Fibroblast of peridontal ligament (primary cell): ENCODE results near the gene APOC4.
"Not testable (repeated sequence)": the region's sequence is repeated elsewhere in the genome, so short reads cannot be mapped to it uniquely, and the experiment has no call there.

Source experiments
- DNase-seq: peaks from one replicate; pipeline ENCODE4 v3.0.0-alpha.2; 2010; ENCODE audit errors: extremely low read depth

APOC4 gene

DNA sequence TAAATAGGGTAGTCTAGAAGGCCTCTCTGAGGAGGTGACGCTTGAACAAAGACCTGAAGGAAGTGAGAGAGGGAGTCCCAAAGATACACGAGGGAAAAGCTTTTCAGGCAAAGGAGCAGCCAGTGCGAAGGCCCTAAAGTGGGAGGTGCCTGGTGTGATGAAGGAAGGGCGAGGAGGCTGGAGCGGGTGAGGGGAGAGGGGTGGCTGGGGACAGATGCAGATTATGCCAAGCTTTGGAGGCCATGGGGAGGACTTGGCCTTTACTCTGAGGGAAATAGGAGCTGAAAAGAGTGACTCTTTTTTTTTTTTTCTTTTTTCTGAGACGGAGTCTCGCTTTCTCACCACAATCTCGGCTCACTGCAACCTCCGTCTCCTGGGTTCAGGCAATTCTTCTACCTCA, 16.1 kb downstream of the APOC4 start:
- DNase-seq = no peak

- no peak for DNase-seq
Measured at GRCh38 chr19:44959691-44960090, 17.7 kb downstream of the APOC4 start.

- no peak for DNase-seq
Measured at GRCh38 chr19:44960906-44961728, 19.1 kb downstream of the APOC4 start.

DNA sequence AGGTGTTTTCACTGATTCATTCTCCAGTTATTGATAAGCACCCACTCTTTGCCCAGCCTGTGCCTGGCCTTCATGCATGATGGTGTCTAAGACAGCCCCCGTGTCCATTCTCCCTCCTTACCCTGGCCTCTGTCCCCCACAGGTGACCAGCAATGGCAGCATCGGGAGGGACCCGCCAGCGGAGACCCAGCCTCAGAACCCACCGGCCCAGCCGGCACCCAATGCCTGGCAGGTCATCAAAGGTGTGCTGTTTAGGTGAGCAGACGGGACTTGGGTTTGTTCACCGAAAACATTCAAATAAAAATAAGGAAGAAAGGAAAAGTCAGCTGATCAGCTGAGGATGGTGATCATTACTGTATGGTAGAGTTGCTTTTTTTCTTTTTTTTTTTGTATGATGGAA, 19.8 kb downstream of the APOC4 start:
- DNase-seq = no peak

DNA sequence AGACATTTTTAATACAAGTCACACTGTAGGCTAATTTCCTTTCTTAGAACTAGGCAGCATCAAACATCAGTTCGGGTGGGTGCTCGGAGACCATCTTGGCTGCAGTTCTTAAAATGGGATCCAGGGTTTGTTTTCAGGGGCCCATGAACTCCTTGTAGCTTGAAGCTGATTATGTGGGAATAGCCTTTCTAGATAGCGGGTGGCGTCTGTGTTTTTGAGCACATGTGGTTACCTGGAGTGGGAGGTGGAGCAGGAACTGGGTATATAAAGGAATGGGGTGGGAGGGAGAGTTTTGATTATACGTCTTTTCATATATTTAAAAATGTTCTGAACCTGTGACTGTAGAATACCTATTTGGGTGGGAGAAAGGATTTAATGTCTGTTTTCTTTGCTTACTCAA, 26.1 kb downstream of the APOC4 start:
- no peak for DNase-seq

GRCh38 chr19:44968670-44969069, 26.6 kb downstream of the APOC4 start:
- no peak for DNase-seq

GRCh38 chr19:44969437-44969836, 27.4 kb downstream of the APOC4 start:
- DNase-seq = no peak

- not testable (repeated sequence) for DNase-seq
Measured at GRCh38 chr19:44971451-44971850, 29.4 kb downstream of the APOC4 start.

DNA sequence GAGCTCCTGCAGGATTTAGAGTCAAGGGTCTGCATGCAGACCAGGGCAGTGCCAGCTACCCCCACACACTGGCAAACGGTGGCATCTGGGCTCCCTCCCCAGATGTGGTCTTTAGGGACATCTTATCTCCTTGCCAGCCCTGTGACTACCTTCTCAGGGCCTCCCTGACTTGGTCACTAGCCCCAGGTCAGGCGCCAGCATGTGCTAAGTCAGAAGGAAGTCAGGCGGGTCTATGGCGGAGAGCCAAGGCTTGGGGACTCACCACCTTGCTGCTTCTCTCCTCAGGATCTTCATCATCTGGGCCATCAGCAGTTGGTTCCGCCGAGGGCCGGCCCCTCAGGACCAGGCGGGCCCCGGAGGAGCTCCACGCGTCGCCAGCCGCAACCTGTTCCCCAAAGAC, 30.8 kb downstream of the APOC4 start:
- DNase-seq = no peak

DNA sequence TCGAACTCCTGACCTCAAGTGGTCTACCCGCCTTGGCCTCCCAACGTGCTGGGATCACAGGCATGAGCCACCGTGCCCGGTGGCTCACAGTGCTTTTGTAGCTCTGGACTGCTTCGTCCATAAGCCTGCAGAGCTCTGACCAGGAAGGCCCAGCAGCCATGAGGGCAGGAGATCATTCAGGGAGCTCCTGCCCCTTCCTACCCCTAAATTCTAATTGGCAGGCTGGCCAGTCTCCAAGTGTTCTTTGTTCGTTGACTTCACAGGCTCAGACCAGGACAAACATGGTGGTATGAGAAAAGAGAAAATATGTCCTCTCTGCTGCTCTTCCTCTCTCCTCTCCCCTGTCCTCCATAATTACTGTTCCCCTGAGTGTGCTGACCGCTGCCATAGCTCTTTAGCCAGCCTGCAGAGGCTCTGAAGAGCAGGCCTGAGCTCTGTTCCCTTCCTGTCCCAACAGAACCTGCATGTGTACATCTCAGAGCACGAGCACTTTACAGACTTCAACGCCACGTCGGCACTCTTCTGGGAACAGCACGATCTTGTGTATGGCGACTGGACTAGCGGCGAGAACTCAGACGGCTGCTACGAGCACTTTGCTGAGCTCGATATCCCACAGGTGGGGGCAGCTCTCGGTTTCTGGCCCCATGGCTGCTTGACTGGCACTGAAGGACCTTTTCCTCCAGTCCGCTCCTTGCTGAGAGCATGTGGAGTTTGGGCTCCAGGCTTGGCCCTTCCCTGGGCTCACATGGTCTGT, 32.1 kb downstream of the APOC4 start:
- no peak for DNase-seq

DNA sequence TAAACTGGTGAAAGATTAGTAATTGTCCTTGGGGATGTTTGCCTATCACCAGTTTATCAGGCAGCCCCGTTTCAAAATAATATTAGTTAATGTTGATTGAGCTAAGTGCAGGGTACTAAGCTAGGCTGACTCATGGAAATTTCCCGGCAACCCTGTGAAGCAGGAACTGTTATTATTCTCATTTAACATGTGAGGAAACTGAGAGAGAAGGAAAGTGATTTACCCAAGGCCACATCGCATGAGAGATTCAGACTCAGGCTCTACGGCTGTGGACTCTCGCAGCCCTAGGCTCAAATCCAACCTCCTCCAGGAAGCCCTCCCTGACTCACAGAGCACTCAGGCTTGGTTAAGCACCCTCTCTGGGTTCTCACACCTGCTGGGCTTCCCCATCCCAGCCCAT, 32.8 kb downstream of the APOC4 start:
- no peak for DNase-seq

DNA sequence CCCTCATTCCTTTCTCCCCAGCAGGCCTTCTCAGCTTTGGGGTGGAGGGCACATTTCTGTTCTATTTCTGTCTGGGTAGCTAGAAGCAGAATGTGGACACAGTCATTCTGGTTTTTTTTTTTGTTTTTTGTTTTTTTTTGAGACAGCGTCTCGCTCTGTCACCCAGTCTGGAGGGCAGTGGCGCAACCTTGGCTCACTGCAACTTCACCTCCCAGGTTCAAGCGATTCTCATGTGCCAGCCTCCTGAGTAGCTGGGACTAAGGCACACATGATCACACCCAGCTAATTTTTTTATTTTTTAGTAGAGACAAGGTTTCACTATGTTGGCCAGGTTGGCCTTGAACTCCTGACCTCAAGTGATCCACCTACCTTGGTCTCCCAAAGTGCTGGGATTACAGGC, 33.4 kb downstream of the APOC4 start:
- no peak for DNase-seq

DNA sequence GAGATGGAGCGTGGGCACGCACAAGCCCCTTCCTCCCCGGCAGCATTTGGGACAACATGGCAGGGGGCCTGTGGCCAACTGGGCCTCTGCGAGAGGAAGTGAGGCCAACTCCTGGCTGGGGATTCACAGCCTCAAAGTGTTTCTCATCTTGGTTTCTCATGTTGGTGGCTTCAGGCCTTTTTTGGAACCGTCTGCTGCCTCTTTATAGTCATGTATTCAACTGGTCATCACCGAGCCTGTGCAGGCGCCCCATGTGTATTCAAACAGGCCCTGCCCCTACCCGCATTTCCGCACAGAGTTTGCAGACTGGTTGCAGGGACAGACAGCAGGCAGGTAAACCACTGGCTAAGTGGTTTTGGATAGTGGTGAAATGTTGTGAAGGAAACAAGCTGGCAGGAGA, 42.0 kb downstream of the APOC4 start:
- no peak for DNase-seq

- no peak for DNase-seq
Measured at GRCh38 chr19:44985445-44985844, 43.4 kb downstream of the APOC4 start.

GRCh38 chr19:44986389-44986788, 44.4 kb downstream of the APOC4 start:
- DNase-seq = no peak

GRCh38 chr19:44987148-44987675, 45.2 kb downstream of the APOC4 start:
- no peak for DNase-seq

DNA sequence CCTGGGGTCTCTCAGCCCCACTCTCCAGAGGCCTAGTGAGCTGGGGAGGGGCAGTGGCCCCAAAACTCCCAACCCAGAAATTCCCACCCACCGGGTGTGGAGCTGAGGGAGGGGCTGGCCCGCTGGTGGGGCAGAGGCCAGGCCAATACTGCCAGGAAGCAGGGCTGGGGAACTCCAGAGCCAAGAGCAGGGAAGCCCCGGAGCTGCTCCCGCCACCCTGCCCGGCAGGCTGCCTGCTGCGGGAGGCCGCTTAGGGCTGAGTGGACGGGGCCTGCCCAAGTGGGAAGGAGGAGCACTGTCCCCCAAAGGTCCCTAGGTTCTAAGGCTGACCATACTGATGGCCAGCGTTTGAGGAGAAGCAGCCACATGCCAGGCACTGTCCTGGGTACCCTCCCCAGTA, 46.2 kb downstream of the APOC4 start:
- DNase-seq = no peak

GRCh38 chr19:44988896-44989556, 47.0 kb downstream of the APOC4 start:
- peak; percentile 54 for DNase-seq

DNA sequence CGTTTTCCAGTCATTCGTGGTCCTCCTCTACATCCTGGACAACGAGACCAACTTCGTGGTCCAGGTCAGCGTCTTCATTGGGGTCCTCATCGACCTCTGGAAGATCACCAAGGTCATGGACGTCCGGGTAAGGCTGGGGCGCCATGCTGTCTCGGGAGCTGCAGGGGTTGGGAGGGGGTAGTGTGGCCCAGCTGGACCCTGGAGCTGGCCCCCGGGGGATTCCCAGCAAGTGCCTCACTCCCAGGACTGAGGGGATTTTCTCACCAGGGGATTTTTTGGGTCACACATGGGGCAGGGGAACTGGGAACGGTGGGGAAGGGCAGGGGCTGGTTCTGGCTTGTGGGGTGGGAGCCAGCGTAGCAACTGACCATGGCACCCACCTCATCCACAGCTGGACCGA, 48.4 kb downstream of the APOC4 start:
- no peak for DNase-seq

DNA sequence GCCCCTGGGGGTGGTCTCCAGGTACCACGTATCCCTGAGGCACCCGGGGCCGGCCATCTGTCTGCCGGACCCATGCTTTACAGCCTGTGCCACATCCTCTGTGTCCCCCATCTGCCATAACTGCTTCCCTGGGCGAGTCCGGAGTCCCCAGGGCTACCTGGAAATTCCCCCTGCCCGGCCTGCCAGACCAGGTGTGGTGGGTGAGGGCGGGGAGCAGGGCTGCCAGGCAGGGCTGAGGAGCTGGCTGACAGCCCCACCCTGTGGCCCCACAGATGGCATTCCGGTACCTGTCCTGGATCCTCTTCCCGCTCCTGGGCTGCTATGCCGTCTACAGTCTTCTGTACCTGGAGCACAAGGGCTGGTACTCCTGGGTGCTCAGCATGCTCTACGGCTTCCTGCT, 48.9 kb downstream of the APOC4 start:
- no peak for DNase-seq

- no peak for DNase-seq
Measured at GRCh38 chr19:44992336-44993163, 50.5 kb downstream of the APOC4 start.

GRCh38 chr19:44993526-44993925, 51.5 kb downstream of the APOC4 start:
- no peak for DNase-seq
